Testis (tissue), 3 donors: ENCODE measurements around the gene PRM1. TPM values are rescaled to one million over a fixed set of nuclear protein-coding genes. Genes with fewer than 3 reads are reported as not detected.

Source experiments
- DNase-seq: peaks from one replicate; pipeline ENCODE4 v3.0.0-alpha.2; 2019
- H3K27ac ChIP-seq, 2 donors: fragments of 200-600 bp; sonication (generic); one replicate each; pipeline ENCODE4 v1.5.1; 2019
- H3K27me3 ChIP-seq: fragments of 200-600 bp; sonication (generic); one replicate; pipeline ENCODE4 v1.5.1; 2019
- H3K36me3 ChIP-seq: fragments of 200-600 bp; sonication (generic); one replicate; pipeline ENCODE4 v1.5.1; 2017; ENCODE audit warnings: low read depth; ENCODE audit errors: missing control alignments
- H3K4me1 ChIP-seq: fragments of 200-600 bp; sonication (generic); one replicate; pipeline ENCODE4 v1.5.1; 2019
- H3K4me3 ChIP-seq, 2 donors: fragments of 200-600 bp; sonication (generic); one replicate each; pipeline ENCODE4 v1.5.1; 2017 to 2019
- H3K9me3 ChIP-seq: fragments of 200-600 bp; sonication (generic); one replicate; pipeline ENCODE4 v1.5.1; 2017
- POLR2A ChIP-seq: fragments of 450-650 bp; IDR thresholded peaks from one replicate; pipeline ENCODE4 v1.6.1; 2017; ENCODE audit warnings: antibody characterized with exemption, mild to moderate bottlenecking, moderate library complexity
- WGBS, 2 donors: methylation state at CpG; one replicate each; pipeline ENCODE4 v1.1.5; 2018; 5-methylcytosine and 5-hydroxymethylcytosine counted together
- intact Hi-C: fragments of 100-400 bp; cut with DNase I; formaldehyde crosslinking; loops from one replicate; pipeline ENCODE4 v1.15.1; 2023; ENCODE audit warnings: low total_unique reads
- polyA plus RNA-seq: library from polyadenylated mRNA; stranded (reverse); fragments of 350-450 nt; fragmentation: Illumina TruSeq; extraction: RNeasy Lipid Tissue Mini Kit (QIAGEN cat#74804); gene quantifications from one replicate; pipeline ENCODE4 v1.2.3, GENCODE V29; 2014; ENCODE audit warnings: low read depth, low replicate concordance; ENCODE audit not compliant: insufficient read depth
- total RNA-seq, 2 donors: library from RNA; depleted of rRNA; stranded (reverse); fragments of >200 nt; gene quantifications; one replicate each; pipeline ENCODE4 v1.2.3, GENCODE V29; 2016
- TF ChIP-seq, protein P1 (sequence below), 3 experiments: fragments of 450-650 bp in 2 of 3; fragments of 200-600 bp in 1 of 3; sonication (generic) in 1 of 3; IDR thresholded peaks; one replicate each; pipeline ENCODE4 v1.5.1; 2016 to 2019; ENCODE audit warnings: antibody characterized with exemption in 3 of 3, mild to moderate bottlenecking in 2 of 3, moderate library complexity in 1 of 3

Gene PRM1
- total and polyA plus RNA-seq, 3 donors from 2014 or later: 7,819 to 32,936 (median 15,171) TPM

DNA sequence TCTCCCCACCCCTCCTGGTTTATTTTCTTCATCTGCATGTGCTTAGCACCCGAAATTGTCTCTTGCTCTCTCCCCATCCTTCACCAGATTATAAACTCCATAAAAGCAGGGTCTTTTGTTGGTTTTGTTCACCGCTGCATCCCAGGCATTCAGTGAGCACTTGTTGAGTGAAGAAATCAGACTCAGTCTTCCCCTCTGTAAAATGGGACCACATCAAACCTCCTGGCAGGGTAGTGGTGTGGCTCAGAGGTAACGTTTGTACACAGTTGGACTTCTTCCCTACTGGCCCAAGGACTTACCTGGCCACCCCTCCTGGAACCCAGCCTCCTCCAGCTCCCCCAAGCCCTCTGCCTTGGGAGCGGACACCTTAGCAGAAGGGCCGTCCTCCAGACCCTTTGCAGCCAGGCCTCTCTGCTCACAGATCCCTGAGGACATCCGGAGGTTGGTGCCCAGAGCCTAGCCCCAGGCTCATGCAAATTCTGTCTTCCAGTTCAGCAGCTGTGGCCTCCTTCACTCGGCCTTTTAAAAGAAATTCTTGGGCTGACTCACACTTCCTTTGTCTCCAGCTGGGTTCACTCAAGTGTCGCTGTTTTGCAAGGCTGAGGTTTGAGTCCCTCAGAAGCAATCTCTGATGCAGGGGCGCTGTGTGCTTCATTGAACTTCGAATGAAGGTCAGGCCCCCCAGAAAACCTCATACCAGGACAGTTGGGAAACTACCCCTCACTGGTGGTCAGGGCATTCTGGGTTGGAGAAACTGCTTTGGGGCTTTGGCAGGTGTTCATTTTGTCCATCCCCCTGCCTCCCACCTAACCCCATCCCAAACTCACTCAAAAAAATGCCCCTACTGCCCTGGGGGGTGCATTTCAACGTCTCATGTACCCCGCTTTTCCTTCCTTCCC lies 47.3 kb upstream of the PRM1 start:
- TF ChIP-seq, protein P1, sequence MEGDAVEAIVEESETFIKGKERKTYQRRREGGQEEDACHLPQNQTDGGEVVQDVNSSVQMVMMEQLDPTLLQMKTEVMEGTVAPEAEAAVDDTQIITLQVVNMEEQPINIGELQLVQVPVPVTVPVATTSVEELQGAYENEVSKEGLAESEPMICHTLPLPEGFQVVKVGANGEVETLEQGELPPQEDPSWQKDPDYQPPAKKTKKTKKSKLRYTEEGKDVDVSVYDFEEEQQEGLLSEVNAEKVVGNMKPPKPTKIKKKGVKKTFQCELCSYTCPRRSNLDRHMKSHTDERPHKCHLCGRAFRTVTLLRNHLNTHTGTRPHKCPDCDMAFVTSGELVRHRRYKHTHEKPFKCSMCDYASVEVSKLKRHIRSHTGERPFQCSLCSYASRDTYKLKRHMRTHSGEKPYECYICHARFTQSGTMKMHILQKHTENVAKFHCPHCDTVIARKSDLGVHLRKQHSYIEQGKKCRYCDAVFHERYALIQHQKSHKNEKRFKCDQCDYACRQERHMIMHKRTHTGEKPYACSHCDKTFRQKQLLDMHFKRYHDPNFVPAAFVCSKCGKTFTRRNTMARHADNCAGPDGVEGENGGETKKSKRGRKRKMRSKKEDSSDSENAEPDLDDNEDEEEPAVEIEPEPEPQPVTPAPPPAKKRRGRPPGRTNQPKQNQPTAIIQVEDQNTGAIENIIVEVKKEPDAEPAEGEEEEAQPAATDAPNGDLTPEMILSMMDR (IDR thresholded peaks at IDR 0.05): no peak
- TF ChIP-seq POLR2A: no peak
- DNase-seq: peak; percentile 81
- Histone ChIP-seq H3K36me3 (no peaks in the 10 kb centered on the region), H3K4me1 (peaks cover 7% of the 10 kb centered on the region), H3K27me3 (no peaks in the 10 kb centered on the region), H3K27ac (no peak overlapping the region), H3K4me3 (no peak overlapping the region), H3K9me3 (no peaks in the 10 kb centered on the region)
- WGBS, 2 donors: 44% methylated on average over 10 to 12 of the region's 12 CpGs
- intact Hi-C loops: no loop called here

DNA sequence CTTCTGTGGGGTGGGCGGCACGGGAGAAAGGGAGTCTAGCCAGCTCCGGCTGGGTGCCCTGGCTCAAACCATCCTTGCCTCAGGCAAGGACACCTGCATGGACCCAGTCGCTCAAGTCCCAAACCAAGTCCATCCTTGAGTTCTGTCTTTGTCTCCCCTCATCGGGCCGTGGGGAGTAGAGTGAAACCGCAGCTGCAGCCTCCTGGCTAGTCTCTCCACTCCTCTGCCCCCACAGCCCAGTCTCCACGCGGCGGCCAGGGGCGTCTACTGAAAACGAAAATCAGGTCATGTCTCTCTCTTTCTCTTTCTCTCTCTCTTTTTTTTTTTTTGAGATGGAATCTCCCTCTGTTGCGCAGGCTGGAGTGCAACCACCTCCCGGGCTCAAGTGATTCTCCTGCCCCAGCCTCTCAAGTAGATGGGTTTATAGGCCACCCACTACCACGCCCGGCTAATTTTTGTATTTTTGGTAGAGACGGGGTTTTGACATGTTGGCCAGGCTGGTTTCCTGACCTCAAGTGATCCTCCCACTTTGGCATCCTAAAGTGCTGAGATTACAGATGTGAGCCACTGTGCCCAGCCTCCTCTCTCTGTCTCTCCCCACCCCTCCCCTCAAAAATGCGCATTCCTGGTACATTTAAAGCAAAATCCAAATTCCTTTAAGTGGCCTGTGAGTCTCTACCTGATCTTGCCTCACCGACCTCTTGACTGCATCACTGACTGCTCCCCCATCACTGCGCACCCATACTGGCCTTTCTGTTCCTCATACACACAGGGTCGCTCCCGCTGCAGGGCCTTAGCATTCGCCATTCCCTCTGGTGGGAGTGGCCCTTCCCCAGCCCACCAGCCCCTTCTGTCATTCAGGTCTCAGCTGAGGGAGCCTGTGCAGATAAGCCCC lies 46.4 kb upstream of the PRM1 start:
- Histone ChIP-seq H3K4me1 (peaks cover 7% of the 10 kb centered on the region), H3K36me3 (no peaks in the 10 kb centered on the region), H3K4me3 (no peak overlapping the region), H3K27ac (no peak overlapping the region), H3K9me3 (no peaks in the 10 kb centered on the region), H3K27me3 (no peaks in the 10 kb centered on the region)
- 83 to 86% methylated on average over 23 of the region's 23 CpGs for WGBS, 2 donors
- TF ChIP-seq, protein P1 (IDR thresholded peaks at IDR 0.05): no peak
- no peak for TF ChIP-seq POLR2A
- intact Hi-C loops: no loop called here
- DNase-seq: no peak

DNA sequence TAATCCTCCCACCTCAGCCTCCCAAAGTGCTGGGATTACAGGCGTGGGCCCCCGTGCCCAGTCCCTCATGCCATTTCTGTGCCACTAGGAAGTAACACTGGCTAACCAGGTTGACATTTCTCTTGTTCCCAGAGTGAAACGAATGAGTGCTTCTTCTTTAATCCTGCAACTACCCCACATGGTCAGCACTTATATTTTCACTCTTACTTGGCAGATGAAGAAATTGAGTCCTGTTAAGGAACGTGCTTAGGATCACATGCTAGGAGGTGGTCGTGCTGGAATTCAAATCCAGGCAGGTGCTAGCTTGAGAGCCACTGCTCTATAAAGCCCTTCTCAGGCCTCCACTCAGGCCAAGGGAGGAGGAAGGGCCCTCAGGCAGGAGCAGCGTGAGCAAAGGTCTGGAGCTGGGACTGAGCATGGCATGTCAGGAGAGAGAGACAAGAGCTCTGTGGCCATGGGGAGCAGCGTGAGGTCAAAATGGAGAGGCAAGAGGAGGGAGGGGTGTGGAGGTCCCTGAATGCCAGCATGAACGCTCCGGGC lies 45.7 kb upstream of the PRM1 start:
- 90 to 92% methylated on average over 9 of the region's 9 CpGs for WGBS, 2 donors
- H3K9me3 ChIP-seq: no peaks in the 10 kb centered on the region
- TF ChIP-seq, protein P1 (IDR thresholded peaks at IDR 0.05): no peak
- no peak for TF ChIP-seq POLR2A
- intact Hi-C loops: no loop called here
- peaks cover 7% of the 10 kb centered on the region for H3K4me1 ChIP-seq
- no peak overlapping the region for H3K4me3 ChIP-seq
- H3K27me3 ChIP-seq: no peaks in the 10 kb centered on the region
- no peak for DNase-seq
- H3K36me3 ChIP-seq: no peaks in the 10 kb centered on the region
- H3K27ac ChIP-seq: no peak overlapping the region

DNA sequence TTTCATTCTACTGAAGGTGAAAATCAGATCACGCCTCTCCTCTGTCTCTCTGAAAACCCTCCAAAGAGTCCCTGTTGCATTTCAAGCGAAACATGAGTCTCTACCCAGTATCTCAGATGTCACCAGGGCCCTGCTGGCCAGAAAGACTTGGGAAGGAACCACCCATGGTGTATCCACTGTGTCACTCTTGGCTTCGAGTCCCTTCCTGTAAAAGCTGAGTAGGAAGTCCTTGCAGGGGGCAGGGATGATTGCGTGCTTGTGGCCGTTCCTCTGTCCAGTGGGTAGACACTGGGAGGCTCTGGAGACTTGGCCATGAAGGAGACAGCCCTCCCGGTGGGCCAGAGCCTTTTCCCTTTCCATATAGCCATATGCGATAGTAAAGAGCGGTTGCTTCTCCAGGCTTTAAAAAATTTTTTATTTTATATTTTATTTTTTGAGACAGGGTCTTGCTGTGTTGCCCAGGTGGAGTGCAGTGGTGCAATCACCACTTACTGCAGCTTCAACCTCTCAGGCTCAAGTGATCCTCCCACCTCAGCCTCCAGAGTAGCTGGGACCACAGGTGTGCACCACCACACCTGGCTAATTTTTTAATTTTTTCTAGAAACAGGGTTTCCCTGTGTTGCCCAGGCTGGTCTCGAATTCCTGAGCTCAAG lies 45.1 kb upstream of the PRM1 start:
- no peaks in the 10 kb centered on the region for H3K36me3 ChIP-seq
- H3K27me3 ChIP-seq: no peaks in the 10 kb centered on the region
- WGBS, 2 donors: 86% methylated on average over 9 of the region's 9 CpGs
- intact Hi-C loops: no loop called here
- H3K9me3 ChIP-seq: no peaks in the 10 kb centered on the region
- no peak overlapping the region for H3K4me3 ChIP-seq
- TF ChIP-seq POLR2A: no peak
- TF ChIP-seq, protein P1 (IDR thresholded peaks at IDR 0.05): no peak
- DNase-seq: no peak
- peaks cover 7% of the 10 kb centered on the region for H3K4me1 ChIP-seq
- H3K27ac ChIP-seq: no peak overlapping the region
